Kidney (tissue), 14 donors: ENCODE results near the gene EMP1. TPM values are rescaled to one million over a fixed set of nuclear protein-coding genes. Genes with fewer than 3 reads are reported as not detected.

ENCODE experiments used
- DNase-seq, 5 donors: peaks; one replicate each; pipeline ENCODE4 v3.0.0-alpha.2; 2013 to 2020
- FAIRE-seq: peaks from 2 replicates; lab custom pipeline; 2012; peaks lifted over from hg19 to GRCh38; lab: Jason Lieb, UNC
- H3K27ac ChIP-seq, 2 donors: one replicate each; pipeline ENCODE4 v1.7.0; 2013; ENCODE audit warnings: low read depth in 2 of 2, low read length in 2 of 2, inconsistent platforms in 1 of 2
- H3K27me3 ChIP-seq: one replicate; pipeline ENCODE4 v1.7.1; 2013; ENCODE audit warnings: low read length, inconsistent platforms; ENCODE audit not compliant: control insufficient read depth, insufficient read depth
- H3K36me3 ChIP-seq, 3 donors: one replicate each; pipeline versions ENCODE4 v1.7.0 to v1.7.1; 2013; ENCODE audit warnings: low read length in 3 of 3, control low read depth in 1 of 3, inconsistent platforms in 1 of 3; ENCODE audit not compliant: insufficient read depth in 3 of 3, control insufficient read depth in 2 of 3
- H3K4me1 ChIP-seq, 3 donors: one replicate each; pipeline versions ENCODE4 v1.7.0 to v1.7.1; 2013; ENCODE audit warnings: low read length in 3 of 3, inconsistent platforms in 1 of 3, low read depth in 1 of 3; ENCODE audit not compliant: control insufficient read depth in 2 of 3, insufficient read depth in 2 of 3
- H3K4me3 ChIP-seq, 3 donors: one replicate each; pipeline versions ENCODE4 v1.7.0 to v1.8.1; 2013; ENCODE audit warnings: low read length in 3 of 3, control low read depth in 1 of 3, inconsistent platforms in 1 of 3
- H3K9ac ChIP-seq, 3 donors: one replicate each; pipeline versions ENCODE4 v1.7.0 to v1.7.1; 2013; ENCODE audit warnings: low read length in 3 of 3, control low read depth in 1 of 3, inconsistent platforms in 1 of 3
- H3K9me3 ChIP-seq, 3 donors: one replicate each; pipeline versions ENCODE4 v1.7.0 to v1.7.1; 2013; ENCODE audit warnings: low read length in 3 of 3, control low read depth in 1 of 3, inconsistent platforms in 1 of 3; ENCODE audit not compliant: control insufficient read depth in 2 of 3, insufficient read depth in 1 of 3
- CTCF ChIP-seq: IDR thresholded peaks from 3 replicates; pipeline ENCODE4 v1.5.1; 2012; ENCODE audit warnings: mild to moderate bottlenecking, moderate library complexity, borderline replicate concordance; ENCODE audit not compliant: insufficient read depth; ENCODE audit errors: extremely low read depth
- intact Hi-C: fragments of 100-400 bp; cut with DNase I; formaldehyde crosslinking; loops from one replicate; pipeline ENCODE4 v1.11.1; 2022
- polyA plus RNA-seq: library from polyadenylated mRNA; stranded (reverse); fragments of 350-450 nt; fragmentation: Illumina TruSeq; extraction: RNeasy Lipid Tissue Mini Kit (QIAGEN cat#74804); gene quantifications from one replicate; pipeline ENCODE4 v1.2.3, GENCODE V29; 2014; ENCODE audit warnings: low read depth, low replicate concordance; ENCODE audit not compliant: insufficient read depth
- total RNA-seq: library from RNA; stranded (reverse); fragmentation: NEBNext Ultra II Directional; extraction: Animal tissue kit (Norgen Biotek cat#: 25700); gene quantifications from one replicate; pipeline ENCODE4 v1.2.1, GENCODE V29; 2021
- donor health status: control.
- donor health status: control.
- donor health status: control.
- donor health status: control.
- donor health status: control.
- donor health status: DM: yes; HTN: yes; CAD: no.
- donor health status: Normal renal cell carcinoma (clear cell type).

The EMP1 gene
- total and polyA plus RNA-seq, 2 donors from 2014 or later: 45.1 to 431 TPM

GRCh38 chr12:13194401-13195110 is 2.0 kb upstream of the EMP1 start:
- FAIRE-seq (no peak), DNase-seq (peak in 2 of 5 donors; percentile 28 to 66)
- TF ChIP-seq CTCF: no peak
- Histone ChIP-seq H3K9ac (no peak overlapping the region), H3K36me3 (no peaks in the 10 kb centered on the region), H3K9me3 (no peaks in the 10 kb centered on the region), H3K4me3 (no peak overlapping the region), H3K27ac (no peak overlapping the region), H3K4me1 (peaks cover 8 to 11% (median 8%) of the 10 kb centered on the region in 3 donors), H3K27me3 (no peaks in the 10 kb centered on the region)
- intact Hi-C loops: no loop called here

GRCh38 chr12:13195250-13195649 is 1.3 kb upstream of the EMP1 start:
- DNase-seq (no peak), FAIRE-seq (no peak)
- no peak overlapping the region for H3K27ac ChIP-seq
- no peak for TF ChIP-seq CTCF
- H3K4me3 ChIP-seq: no peak overlapping the region
- H3K9ac ChIP-seq: peak overlapping the region in 1 of 3 donors; percentile 77
- H3K9me3 ChIP-seq: no peaks in the 10 kb centered on the region
- H3K4me1 ChIP-seq: peaks cover 8 to 11% (median 8%) of the 10 kb centered on the region in 3 donors
- H3K27me3 ChIP-seq: no peaks in the 10 kb centered on the region
- intact Hi-C loops: no loop called here
- H3K36me3 ChIP-seq: no peaks in the 10 kb centered on the region

- H3K27ac ChIP-seq: peak overlapping the region; percentile 59 to 71
- H3K36me3 ChIP-seq: no peaks in the 10 kb centered on the region
- FAIRE-seq (no peak), DNase-seq (peak in 1 of 5 donors; percentile 44)
- H3K9ac ChIP-seq: peak overlapping the region in 1 of 3 donors; percentile 77
- H3K4me3 ChIP-seq: peak overlapping the region in 1 of 3 donors; percentile 68
- no peak for TF ChIP-seq CTCF
- no peaks in the 10 kb centered on the region for H3K9me3 ChIP-seq
- intact Hi-C loops: no loop called here
- H3K27me3 ChIP-seq: no peaks in the 10 kb centered on the region
- H3K4me1 ChIP-seq: peaks cover 8 to 11% (median 8%) of the 10 kb centered on the region in 3 donors
Observed at GRCh38 chr12:13195785-13196129, 769 bp upstream of the EMP1 start.
